Loucy (cell line): ENCODE data around the gene PRDM11.

Experiments
- H2AFZ ChIP-seq: fragments of 200-600 bp; sonication (generic); 2 replicates; pipeline ENCODE4 v1.6.0; 2016; ENCODE audit warnings: antibody characterized with exemption, mild to moderate bottlenecking, low read length, moderate library complexity
- H3F3A ChIP-seq: fragments of 200-600 bp; 2 replicates; pipeline ENCODE4 v1.6.0; 2016; ENCODE audit warnings: antibody characterized with exemption, low read depth, mild to moderate bottlenecking
- H3K27me3 ChIP-seq: fragments of 200-600 bp; sonication (generic); 2 replicates; pipeline ENCODE4 v1.6.1; 2014; ENCODE audit warnings: low read length, mild to moderate bottlenecking; ENCODE audit not compliant: insufficient read depth, poor library complexity, severe bottlenecking
- H3K36me3 ChIP-seq: fragments of 200-600 bp; sonication (generic); 2 replicates; pipeline ENCODE4 v1.6.1; 2016; ENCODE audit warnings: low read length; ENCODE audit not compliant: insufficient read depth
- H3K4me1 ChIP-seq: fragments of 200-600 bp; sonication (generic); 2 replicates; pipeline ENCODE4 v1.5.1; 2014; ENCODE audit warnings: low read length, mild to moderate bottlenecking; ENCODE audit not compliant: insufficient read depth, poor library complexity, severe bottlenecking
- H3K4me2 ChIP-seq: fragments of 200-600 bp; sonication (generic); 2 replicates; pipeline ENCODE4 v1.6.0; 2014; ENCODE audit warnings: antibody characterized with exemption, low read length, low read depth, mild to moderate bottlenecking; ENCODE audit not compliant: poor library complexity, severe bottlenecking
- H3K4me3 ChIP-seq: fragments of 200-600 bp; sonication (generic); 2 replicates; pipeline ENCODE4 v1.5.1; 2014; ENCODE audit warnings: low read length, mild to moderate bottlenecking, mixed read lengths; ENCODE audit not compliant: poor library complexity, severe bottlenecking
- H3K79me2 ChIP-seq: fragments of 200-600 bp; sonication (generic); 2 replicates; pipeline ENCODE4 v1.6.1; 2014; ENCODE audit warnings: low read length; ENCODE audit not compliant: insufficient read depth
- H3K9ac ChIP-seq: fragments of 200-600 bp; sonication (generic); 2 replicates; pipeline ENCODE4 v1.6.0; 2014; ENCODE audit warnings: mild to moderate bottlenecking, low read depth, low read length, moderate library complexity; ENCODE audit not compliant: poor library complexity, severe bottlenecking
- H3K9me2 ChIP-seq: fragments of 200-600 bp; sonication (generic); replicated peaks from 2 replicates; pipeline ENCODE4 v1.6.1; 2016; ENCODE audit warnings: low read depth, low read length, mixed read lengths
- H3K9me3 ChIP-seq: fragments of 200-600 bp; sonication (generic); 2 replicates; pipeline ENCODE4 v1.6.1; 2014; ENCODE audit warnings: mild to moderate bottlenecking, antibody characterized with exemption, low read length, low read depth; ENCODE audit not compliant: insufficient read depth
- H4K20me1 ChIP-seq: fragments of 200-600 bp; sonication (generic); 2 replicates; pipeline ENCODE4 v1.6.0; 2014; ENCODE audit warnings: antibody characterized with exemption, low read length, mild to moderate bottlenecking; ENCODE audit not compliant: insufficient read depth, poor library complexity, severe bottlenecking
- EZH2phosphoT487 ChIP-seq: fragments of 200-600 bp; IDR thresholded peaks from 2 replicates; pipeline ENCODE4 v1.6.1; 2018; ENCODE audit warnings: antibody characterized with exemption, mild to moderate bottlenecking, moderate library complexity, borderline replicate concordance
- TF ChIP-seq, protein P1 (sequence below): fragments of 200-600 bp; sonication (generic); conservative IDR thresholded peaks from 2 replicates; pipeline ENCODE4 v1.5.1; 2014; ENCODE audit warnings: mild to moderate bottlenecking, antibody characterized with exemption, low read length

PRDM11 gene

DNA sequence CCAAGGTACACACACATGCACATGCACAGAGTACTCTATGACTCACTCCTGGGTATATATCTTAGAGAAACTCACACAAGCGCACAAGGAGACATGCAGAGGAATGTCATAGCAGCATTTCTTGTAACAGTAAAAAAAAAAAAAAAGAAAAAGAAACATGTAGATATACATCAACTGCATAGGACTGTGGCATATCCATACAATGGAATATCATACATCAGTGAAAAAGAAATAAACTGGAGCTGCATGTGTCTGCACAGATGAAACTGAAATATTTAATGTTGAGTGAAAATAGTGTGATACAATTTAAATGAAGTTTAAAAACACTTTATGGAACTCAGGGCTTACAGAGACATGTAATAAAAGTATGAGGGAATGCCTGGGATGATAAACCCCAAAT lies 93.3 kb downstream of the PRDM11 start:
- Histone ChIP-seq H3K4me1 (peaks cover 23% of the 10 kb centered on the region), H3K27me3 (no peaks in the 10 kb centered on the region), H3F3A (no peaks in the 10 kb centered on the region), H2AFZ (no peak overlapping the region), H3K4me3 (no peak overlapping the region), H4K20me1 (no peaks in the 10 kb centered on the region), H3K36me3 (no peaks in the 10 kb centered on the region), H3K79me2 (no peaks in the 10 kb centered on the region), H3K9me3 (no peaks in the 10 kb centered on the region), H3K9me2 (no peaks in the 10 kb centered on the region), H3K4me2 (no peak overlapping the region), H3K9ac (no peak overlapping the region)
- no peak for TF ChIP-seq EZH2phosphoT487

DNA sequence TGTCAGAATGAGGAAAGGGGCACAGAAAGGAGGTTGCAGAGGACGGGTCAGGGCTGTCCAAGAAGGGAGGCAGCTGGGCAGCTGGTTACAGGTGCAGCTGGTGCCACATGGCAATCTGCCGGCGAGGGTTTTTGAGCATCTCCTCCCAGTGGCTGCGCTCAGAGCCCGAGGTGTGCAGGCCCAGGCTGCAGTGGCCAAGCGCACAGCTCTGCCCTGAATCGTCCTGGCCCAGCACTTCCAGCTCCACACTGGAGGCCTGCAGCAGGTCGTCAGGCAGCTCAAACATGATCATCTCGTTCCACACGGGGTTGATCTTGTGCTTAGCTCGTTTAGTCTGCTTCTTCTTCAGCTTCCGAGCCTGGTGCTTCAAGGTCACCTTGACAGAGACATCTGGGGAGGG lies 97.5 kb downstream of the PRDM11 start:
- Histone ChIP-seq H3K27me3 (no peaks in the 10 kb centered on the region), H3F3A (peaks cover 4% of the 10 kb centered on the region; the same call in 1 of the 2 replicates), H4K20me1 (no peaks in the 10 kb centered on the region), H3K4me1 (peaks cover 37% of the 10 kb centered on the region), H3K79me2 (no peaks in the 10 kb centered on the region), H3K9me2 (no peaks in the 10 kb centered on the region), H2AFZ (peak overlapping the region; percentile 72; the same call in 1 of the 2 replicates), H3K9ac (no peak overlapping the region), H3K9me3 (no peaks in the 10 kb centered on the region), H3K4me2 (no peak overlapping the region), H3K36me3 (no peaks in the 10 kb centered on the region), H3K4me3 (no peak overlapping the region)
- TF ChIP-seq, protein P1, sequence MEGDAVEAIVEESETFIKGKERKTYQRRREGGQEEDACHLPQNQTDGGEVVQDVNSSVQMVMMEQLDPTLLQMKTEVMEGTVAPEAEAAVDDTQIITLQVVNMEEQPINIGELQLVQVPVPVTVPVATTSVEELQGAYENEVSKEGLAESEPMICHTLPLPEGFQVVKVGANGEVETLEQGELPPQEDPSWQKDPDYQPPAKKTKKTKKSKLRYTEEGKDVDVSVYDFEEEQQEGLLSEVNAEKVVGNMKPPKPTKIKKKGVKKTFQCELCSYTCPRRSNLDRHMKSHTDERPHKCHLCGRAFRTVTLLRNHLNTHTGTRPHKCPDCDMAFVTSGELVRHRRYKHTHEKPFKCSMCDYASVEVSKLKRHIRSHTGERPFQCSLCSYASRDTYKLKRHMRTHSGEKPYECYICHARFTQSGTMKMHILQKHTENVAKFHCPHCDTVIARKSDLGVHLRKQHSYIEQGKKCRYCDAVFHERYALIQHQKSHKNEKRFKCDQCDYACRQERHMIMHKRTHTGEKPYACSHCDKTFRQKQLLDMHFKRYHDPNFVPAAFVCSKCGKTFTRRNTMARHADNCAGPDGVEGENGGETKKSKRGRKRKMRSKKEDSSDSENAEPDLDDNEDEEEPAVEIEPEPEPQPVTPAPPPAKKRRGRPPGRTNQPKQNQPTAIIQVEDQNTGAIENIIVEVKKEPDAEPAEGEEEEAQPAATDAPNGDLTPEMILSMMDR, result no peak
- TF ChIP-seq EZH2phosphoT487, result no peak

DNA sequence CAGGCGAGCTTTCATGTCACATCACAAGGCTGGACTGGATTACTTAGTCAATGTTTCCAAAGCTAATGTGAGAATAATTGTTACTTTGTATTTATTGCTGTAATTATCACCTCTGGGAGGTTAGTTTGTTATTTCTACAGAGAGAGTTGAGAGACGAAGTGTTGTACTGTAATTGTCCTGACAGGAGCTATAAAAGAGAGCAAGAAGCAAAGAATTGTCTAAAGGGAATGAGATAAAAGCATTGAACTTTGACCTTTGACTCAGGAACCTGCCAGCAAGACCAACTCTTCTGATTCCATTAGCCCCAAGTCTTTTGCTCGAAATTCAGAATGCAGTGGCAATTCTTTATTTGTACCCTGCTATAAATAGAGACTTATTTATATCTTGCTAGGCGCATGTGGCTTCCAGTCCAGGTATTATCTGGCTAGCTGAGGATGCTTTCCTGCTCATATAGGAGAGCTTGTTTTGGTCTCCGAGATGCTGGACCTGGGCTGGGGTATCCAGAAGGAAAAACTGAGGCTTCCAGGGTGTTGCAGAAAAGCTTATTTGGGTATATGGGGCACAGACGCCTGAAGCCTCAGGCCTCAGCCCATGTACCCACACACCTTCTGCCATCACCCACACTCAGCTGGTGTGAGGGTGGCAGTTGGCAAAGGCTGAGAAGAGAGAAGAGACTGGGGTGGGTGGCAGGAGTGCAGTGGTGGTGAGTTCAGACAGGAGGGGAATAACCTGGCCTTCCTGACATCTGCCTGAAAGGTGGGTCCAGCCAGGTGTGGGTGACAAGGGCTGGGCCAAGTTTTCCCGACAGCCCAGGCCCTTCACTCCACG lies 99.0 kb downstream of the PRDM11 start:
- Histone ChIP-seq H3F3A (peaks cover 4% of the 10 kb centered on the region; the same call in 1 of the 2 replicates), H3K9me2 (no peaks in the 10 kb centered on the region), H3K27me3 (no peaks in the 10 kb centered on the region), H2AFZ (no peak overlapping the region), H3K79me2 (no peaks in the 10 kb centered on the region), H3K36me3 (no peaks in the 10 kb centered on the region), H4K20me1 (no peaks in the 10 kb centered on the region), H3K4me2 (no peak overlapping the region), H3K4me3 (no peak overlapping the region), H3K4me1 (peaks cover 48% of the 10 kb centered on the region), H3K9me3 (no peaks in the 10 kb centered on the region), H3K9ac (no peak overlapping the region)
- no peak for TF ChIP-seq EZH2phosphoT487
- TF ChIP-seq, protein P1, result no peak
